Tibial artery (tissue), 4 donors: ENCODE measurements around the gene CLK3.

ENCODE experiments used
- DNase-seq, 2 donors: peaks; one replicate each; pipeline ENCODE4 v3.0.0-alpha.2; 2019
- H3K27ac ChIP-seq, 2 donors: fragments of 200-600 bp; sonication (generic) in 1 of 2; 1 replicate in 1 of 2; 2 replicates in 1 of 2; pipeline ENCODE4 v1.5.1; 2018 to 2019; ENCODE audit warnings: mild to moderate bottlenecking in 1 of 2
- H3K27me3 ChIP-seq, 2 donors: fragments of 200-600 bp; sonication (generic) in 1 of 2; one replicate each; pipeline versions ENCODE4 v1.5.1 to v1.6.0; 2016 to 2019
- H3K36me3 ChIP-seq, 3 donors: fragments of 200-600 bp; sonication (generic) in 2 of 3; one replicate each; pipeline ENCODE4 v1.5.1; 2016 to 2019; ENCODE audit warnings: mild to moderate bottlenecking in 2 of 3
- H3K4me1 ChIP-seq, 4 donors: fragments of 200-600 bp; sonication (generic) in 2 of 4; 1 replicate in 3 of 4; 2 replicates in 1 of 4; pipeline ENCODE4 v1.5.1; 2016 to 2019
- H3K4me3 ChIP-seq, 2 donors: fragments of 200-600 bp; sonication (generic) in 1 of 2; 1 replicate in 1 of 2; 2 replicates in 1 of 2; pipeline ENCODE4 v1.5.1; 2018 to 2019; ENCODE audit warnings: mild to moderate bottlenecking in 2 of 2
- H3K9me3 ChIP-seq, 3 donors: fragments of 200-600 bp; sonication (generic) in 1 of 3; one replicate each; pipeline ENCODE4 v1.5.1; 2016 to 2019
- CTCF ChIP-seq, 2 experiments: fragments of 200-600 bp in 1 of 2; fragments of 450-650 bp in 1 of 2; IDR thresholded peaks; one replicate each; pipeline ENCODE4 v1.5.1; 2017 to 2019; ENCODE audit warnings: antibody characterized with exemption in 2 of 2, mild to moderate bottlenecking in 1 of 2, moderate library complexity in 1 of 2
- intact Hi-C: fragments of 100-400 bp; cut with DNase I; formaldehyde crosslinking; loops from one replicate; pipeline ENCODE4 v1.15.0; 2023; ENCODE audit warnings: low total_unique reads

The CLK3 gene

GRCh38 chr15:74648051-74648842 lies 32.6 kb downstream of the CLK3 start:
- intact Hi-C loops, result no loop called here
- Histone ChIP-seq H3K36me3 (peaks cover 0 to 6% (median 4%) of the 10 kb centered on the region in 3 donors), H3K4me1 (peaks cover 0 to 19% (median 6%) of the 10 kb centered on the region in 4 donors), H3K27ac (no peak overlapping the region), H3K27me3 (no peaks in the 10 kb centered on the region), H3K9me3 (no peaks in the 10 kb centered on the region), H3K4me3 (no peak overlapping the region)
- no peak for DNase-seq
- no peak for TF ChIP-seq CTCF (IDR thresholded peaks at IDR 0.05)

- intact Hi-C loops, result no loop called here
- H3K27ac ChIP-seq, result no peak overlapping the region
These were observed 35.7 kb downstream of the CLK3 start for GRCh38 chr15:74651242-74651741.

GRCh38 chr15:74653426-74654102 lies 37.9 kb downstream of the CLK3 start:
- H3K27me3 ChIP-seq, result no peaks in the 10 kb centered on the region
- H3K4me3 ChIP-seq, result no peak overlapping the region
- TF ChIP-seq CTCF (IDR thresholded peaks at IDR 0.05), result no peak
- H3K4me1 ChIP-seq, result peaks cover 0 to 30% (median 9%) of the 10 kb centered on the region in 4 donors
- intact Hi-C loops, result no loop called here
- H3K27ac ChIP-seq, result no peak overlapping the region
- DNase-seq, result no peak
- peaks cover 8 to 12% (median 9%) of the 10 kb centered on the region in 3 donors for H3K36me3 ChIP-seq
- no peaks in the 10 kb centered on the region for H3K9me3 ChIP-seq

More at GRCh38 chr15:74651242-74651741, 35.7 kb downstream of the CLK3 start:
- no peaks in the 10 kb centered on the region for H3K9me3 ChIP-seq
- peaks cover 9 to 14% (median 12%) of the 10 kb centered on the region in 3 donors for H3K36me3 ChIP-seq
- H3K4me3 ChIP-seq, result no peak overlapping the region
- DNase-seq, result no peak
- H3K4me1 ChIP-seq, result peaks cover 0 to 23% (median 9%) of the 10 kb centered on the region in 4 donors
- no peaks in the 10 kb centered on the region for H3K27me3 ChIP-seq
- TF ChIP-seq CTCF (IDR thresholded peaks at IDR 0.05), result no peak

GRCh38 chr15:74655424-74655823 lies 39.8 kb downstream of the CLK3 start:
- peaks cover 0 to 27% (median 9%) of the 10 kb centered on the region in 4 donors for H3K4me1 ChIP-seq

More at GRCh38 chr15:74655424-74655823, 39.8 kb downstream of the CLK3 start:
- DNase-seq, result no peak
- Histone ChIP-seq H3K27me3 (no peaks in the 10 kb centered on the region), H3K9me3 (no peaks in the 10 kb centered on the region), H3K36me3 (peaks cover 8 to 12% (median 9%) of the 10 kb centered on the region in 3 donors), H3K4me3 (no peak overlapping the region), H3K27ac (no peak overlapping the region)
- intact Hi-C loops, result no loop called here
- no peak for TF ChIP-seq CTCF (IDR thresholded peaks at IDR 0.05)
